ENCODE measurements around the gene LAD1. TPM values are rescaled to one million over a fixed set of nuclear protein-coding genes. Genes with fewer than 3 reads are reported as not detected.
A peak's percentile ranks its signal among the peaks of the same experiment; 100 is the strongest.

Gene LAD1
- total RNA-seq, 4 donors from 2014 or later = 175 to 303 (median 218) TPM

GRCh38 chr1:201331166-201331565, 68.0 kb downstream of the LAD1 start:
- H3K9me3 ChIP-seq = no peaks in the 10 kb centered on the region
- no peak overlapping the region for H3K4me3 ChIP-seq
- peak in 1 of 2 donors; percentile 53 for DNase-seq (ENCODE audit: low spot score in 2 of 2)
- H3K36me3 ChIP-seq = peaks cover 24% of the 10 kb centered on the region
- TF ChIP-seq POLR2A (IDR thresholded peaks at IDR 0.05) (no peak), EP300 (IDR thresholded peaks at IDR 0.05) (no peak), CTCF (IDR thresholded peaks at IDR 0.05) (no peak), POLR2AphosphoS5 (IDR thresholded peaks at IDR 0.05) (no peak)
- H3K27ac ChIP-seq = no peak overlapping the region
- H3K4me1 ChIP-seq = peaks cover 30% of the 10 kb centered on the region
- no peaks in the 10 kb centered on the region for H3K27me3 ChIP-seq
- 89% methylated on average over 5 of the region's 7 CpGs for WGBS

Other genes with a start within 250 kb of the LAD1 start
- 10 to 100 TPM; 38.1 to 50.8 (median 40.7) TPM for gene TMEM9, start 244.8 kb downstream of the LAD1 start, total RNA-seq
- gene IGFN1, start 208.5 kb downstream of the LAD1 start, total RNA-seq = under 1 TPM in 2 of 4 donors, not detected in 2; 0.13 to 0.57 TPM
- gene PKP1, start 115.8 kb downstream of the LAD1 start, total RNA-seq = 1,000 to 10,000 TPM in 3 of 4 donors, 100 to 1,000 TPM in 1; 888 to 1,187 (median 1,096) TPM
- gene TNNT2, start 21.6 kb downstream of the LAD1 start, total RNA-seq = 10 to 100 TPM in 3 of 4 donors, 1 to 10 TPM in 1; 7.9 to 54.6 (median 19.0) TPM
- under 1 TPM in 2 of 4 donors, not detected in 2; 0.23 to 0.44 TPM for gene TNNI1, start 22.4 kb upstream of the LAD1 start, total RNA-seq
- gene PHLDA3, start 69.9 kb upstream of the LAD1 start, total RNA-seq = 10 to 100 TPM; 31.5 to 61.1 (median 44.5) TPM
- 100 to 1,000 TPM; 379 to 436 (median 414) TPM for gene CSRP1, start 107.8 kb upstream of the LAD1 start, total RNA-seq
- 10 to 100 TPM; 17.4 to 36.9 (median 25.5) TPM for gene NAV1, start 139.8 kb upstream of the LAD1 start, total RNA-seq

All from suprapubic skin (tissue), 4 donors.